GM21529 (cell line): ENCODE measurements around the gene NOS1.

Source experiments
- ATAC-seq: cut with Tn5 transposase; IDR thresholded peaks from one replicate; pipeline ENCODE4 v1.9.1; 2021; ENCODE audit not compliant: unreplicated experiment

NOS1 gene

GRCh38 chr12:117331691-117332090 is 29.7 kb downstream of the NOS1 start:
- ATAC-seq: no peak

- no peak for ATAC-seq
These were observed 30.8 kb downstream of the NOS1 start for GRCh38 chr12:117330441-117331113.

- no peak for ATAC-seq
These were observed 31.7 kb downstream of the NOS1 start for GRCh38 chr12:117329756-117330155.

GRCh38 chr12:117328556-117329100 is 32.8 kb downstream of the NOS1 start:
- no peak for ATAC-seq

- ATAC-seq: no peak
These were observed 39.0 kb downstream of the NOS1 start for GRCh38 chr12:117322428-117322827.

- ATAC-seq: no peak
These were observed 39.9 kb downstream of the NOS1 start for GRCh38 chr12:117321572-117321971.

- no peak for ATAC-seq
These were observed 42.8 kb downstream of the NOS1 start for GRCh38 chr12:117318591-117318990.

GRCh38 chr12:117316336-117316735 is 45.1 kb downstream of the NOS1 start:
- ATAC-seq: no peak

- no peak for ATAC-seq
These were observed 47.5 kb downstream of the NOS1 start for GRCh38 chr12:117313926-117314325.

- no peak for ATAC-seq
These were observed 48.7 kb downstream of the NOS1 start for GRCh38 chr12:117312770-117313169.

- no peak for ATAC-seq
These were observed 52.0 kb downstream of the NOS1 start for GRCh38 chr12:117309276-117309925.

GRCh38 chr12:117300174-117300573 is 61.3 kb downstream of the NOS1 start:
- ATAC-seq: no peak

- no peak for ATAC-seq
These were observed 62.7 kb downstream of the NOS1 start for GRCh38 chr12:117298648-117299225.

GRCh38 chr12:117298191-117298590 is 63.2 kb downstream of the NOS1 start:
- ATAC-seq: no peak

- ATAC-seq: no peak
These were observed 67.2 kb downstream of the NOS1 start for GRCh38 chr12:117294189-117294603.

GRCh38 chr12:117293510-117293909 is 67.9 kb downstream of the NOS1 start:
- ATAC-seq: no peak

GRCh38 chr12:117292688-117293087 is 68.7 kb downstream of the NOS1 start:
- ATAC-seq: no peak

GRCh38 chr12:117284140-117284539 is 77.3 kb downstream of the NOS1 start:
- no peak for ATAC-seq

GRCh38 chr12:117282490-117282889 is 78.9 kb downstream of the NOS1 start:
- no peak for ATAC-seq

- no peak for ATAC-seq
These were observed 81.3 kb downstream of the NOS1 start for GRCh38 chr12:117280019-117280680.

- no peak for ATAC-seq
These were observed 81.8 kb downstream of the NOS1 start for GRCh38 chr12:117279606-117280005.

- ATAC-seq: no peak
These were observed 83.6 kb downstream of the NOS1 start for GRCh38 chr12:117277875-117278274.
